H1 (cell line): ENCODE results near the gene SMPD2. TPM values are rescaled to one million over a fixed set of nuclear protein-coding genes. Genes with fewer than 3 reads are reported as not detected.

Experiments used
- CTCF ChIA-PET: fragments of 300-600 bp; sonication (Branson Sonifier 250); formaldehyde crosslinking; loops from one replicate; lab custom pipeline; 2021; ENCODE audit not compliant: partially characterized antibody; lab: Charles Lee
- POLR2A ChIA-PET: fragments of 300-600 bp; sonication (Branson Sonifier 250); formaldehyde crosslinking; loops from one replicate; lab custom pipeline; 2021; ENCODE audit warnings: inconsistent platforms; ENCODE audit not compliant: partially characterized antibody; lab: Charles Lee
- DNase-seq, 2 experiments: peaks; one replicate each; pipeline versions ENCODE4 v3.0.0 to v3.0.0-alpha.2; 2010 to 2022; ENCODE audit warnings: low spot score in 2 of 2, low read depth in 1 of 2, mixed read lengths in 1 of 2
- FAIRE-seq: peaks from 2 replicates; lab custom pipeline; 2011; peaks lifted over from hg19 to GRCh38; lab: Jason Lieb, UNC
- H2AFZ ChIP-seq: 2 replicates; pipeline ENCODE4 v1.8.1; 2012; ENCODE audit warnings: low read length, inconsistent platforms
- H2AK5ac ChIP-seq: 2 replicates; pipeline ENCODE4 v1.6.1; 2013; ENCODE audit warnings: low read depth, low read length
- H2BK120ac ChIP-seq: replicated peaks from 2 replicates; pipeline ENCODE3; 2013; ENCODE audit warnings: low read depth, low read length, inconsistent platforms
- H2BK12ac ChIP-seq: 2 replicates; pipeline ENCODE4 v1.6.1; 2013; ENCODE audit warnings: low read depth, low read length
- H2BK15ac ChIP-seq: 2 replicates; pipeline ENCODE4 v1.6.1; 2013; ENCODE audit warnings: low read length
- H2BK20ac ChIP-seq: 2 replicates; pipeline ENCODE4 v1.6.1; 2013; ENCODE audit warnings: low read length
- H2BK5ac ChIP-seq: 2 replicates; pipeline ENCODE4 v1.6.1; 2013; ENCODE audit warnings: low read depth, low read length
- H3K14ac ChIP-seq: 2 replicates; pipeline ENCODE4 v1.6.1; 2013; ENCODE audit warnings: inconsistent platforms; ENCODE audit not compliant: insufficient read length
- H3K18ac ChIP-seq: 2 replicates; pipeline ENCODE4 v1.6.1; 2013; ENCODE audit warnings: low read length; ENCODE audit errors: extremely low read depth
- H3K23ac ChIP-seq: 2 replicates; pipeline ENCODE4 v1.6.1; 2013; ENCODE audit warnings: inconsistent platforms; ENCODE audit not compliant: insufficient read length
- H3K23me2 ChIP-seq: 2 replicates; pipeline ENCODE4 v1.6.1; 2013; ENCODE audit warnings: low read depth, low read length
- H3K27ac ChIP-seq: 2 replicates; pipeline ENCODE4 v1.6.1; 2011; ENCODE audit warnings: low read depth, low read length, inconsistent platforms
- H3K27me3 ChIP-seq, 4 experiments: replicated peaks in 1 of 4; 1 replicate in 1 of 4; 2 replicates in 3 of 4; pipeline versions ENCODE4 v1.6.1 to v1.8.1; 2011 to 2013; ENCODE audit warnings: low read length in 3 of 4, mild to moderate bottlenecking in 3 of 4, inconsistent platforms in 2 of 4, mixed read lengths in 2 of 4, moderate library complexity in 1 of 4; ENCODE audit not compliant: control insufficient read depth in 3 of 4, insufficient read depth in 3 of 4; ENCODE audit errors: extremely low read depth in 1 of 4
- H3K36me3 ChIP-seq, 4 experiments: 2 replicates each; pipeline versions ENCODE4 v1.6.1 to v1.8.1; 2011 to 2013; ENCODE audit warnings: mild to moderate bottlenecking in 4 of 4, low read length in 3 of 4, moderate library complexity in 2 of 4, control low read depth in 1 of 4, inconsistent platforms in 1 of 4; ENCODE audit not compliant: insufficient read depth in 4 of 4, control insufficient read depth in 2 of 4
- H3K4ac ChIP-seq: replicated peaks from 2 replicates; pipeline ENCODE3; 2013; ENCODE audit warnings: low read length, low read depth, mixed read lengths, inconsistent platforms; ENCODE audit not compliant: insufficient read length
- H3K4me1 ChIP-seq, 4 experiments: replicated peaks in 1 of 4; 1 replicate in 1 of 4; 2 replicates in 3 of 4; pipeline versions ENCODE4 v1.6.1 to v1.8.1; 2011 to 2013; ENCODE audit warnings: low read length in 3 of 4, inconsistent platforms in 2 of 4, mixed read lengths in 1 of 4; ENCODE audit not compliant: insufficient read depth in 4 of 4, control insufficient read depth in 3 of 4
- H3K4me2 ChIP-seq, 2 experiments: 2 replicates each; pipeline versions ENCODE4 v1.6.1 to v1.8.1; 2011 to 2013; ENCODE audit warnings: low read depth in 2 of 2, low read length in 2 of 2, control low read depth in 1 of 2, inconsistent platforms in 1 of 2, mild to moderate bottlenecking in 1 of 2; ENCODE audit not compliant: insufficient read depth in 1 of 2
- H3K4me3 ChIP-seq, 4 experiments: fragments of 200-600, 300-600 bp in 1 of 4; sonication (generic), shearing (Covaris generic), sonication (Bioruptor Twin) in 1 of 4; 2 replicates each; pipeline versions ENCODE4 v1.5.1 to v1.8.1; 2011 to 2016; ENCODE audit warnings: low read length in 4 of 4, low read depth in 3 of 4, control low read depth in 2 of 4, inconsistent platforms in 2 of 4, mild to moderate bottlenecking in 2 of 4, mixed read lengths in 1 of 4, moderate library complexity in 1 of 4; ENCODE audit not compliant: insufficient read depth in 2 of 4; ENCODE audit errors: extremely low read depth in 1 of 4
- H3K56ac ChIP-seq: replicated peaks from 2 replicates; pipeline ENCODE3; 2013; ENCODE audit warnings: low read depth, mild to moderate bottlenecking, mixed read lengths, low read length, inconsistent platforms; ENCODE audit not compliant: insufficient read length
- H3K79me1 ChIP-seq: 2 replicates; pipeline ENCODE4 v1.6.1; 2013; ENCODE audit warnings: low read depth, low read length, control low read depth
- H3K79me2 ChIP-seq, 2 experiments: 2 replicates each; pipeline versions ENCODE4 v1.6.1 to v1.8.1; 2012 to 2013; ENCODE audit warnings: low read length in 2 of 2, mild to moderate bottlenecking in 2 of 2, inconsistent platforms in 1 of 2; ENCODE audit not compliant: insufficient read depth in 2 of 2, control insufficient read depth in 1 of 2
- H3K9ac ChIP-seq, 4 experiments: replicated peaks in 1 of 4; 1 replicate in 1 of 4; 2 replicates in 3 of 4; pipeline versions ENCODE4 v1.6.1 to v1.8.1; 2011 to 2013; ENCODE audit warnings: low read depth in 3 of 4, low read length in 3 of 4, control low read depth in 2 of 4, mild to moderate bottlenecking in 2 of 4, moderate library complexity in 2 of 4, inconsistent platforms in 1 of 4; ENCODE audit errors: extremely low read depth in 1 of 4
- H3K9me3 ChIP-seq, 2 experiments: 2 replicates each; pipeline versions ENCODE4 v1.6.1 to v1.8.1; 2012 to 2013; ENCODE audit warnings: mild to moderate bottlenecking in 2 of 2, moderate library complexity in 2 of 2, control low read depth in 1 of 2, inconsistent platforms in 1 of 2, low read depth in 1 of 2, low read length in 1 of 2, mixed read lengths in 1 of 2; ENCODE audit not compliant: insufficient read depth in 2 of 2
- H4K20me1 ChIP-seq, 2 experiments: replicated peaks in 1 of 2; 2 replicates each; pipeline versions ENCODE3 to v1.8.1; 2011 to 2013; ENCODE audit warnings: inconsistent platforms in 2 of 2, low read length in 2 of 2, mild to moderate bottlenecking in 1 of 2; ENCODE audit not compliant: insufficient read depth in 2 of 2, control insufficient read depth in 1 of 2
- H4K5ac ChIP-seq: 2 replicates; pipeline ENCODE4 v1.6.1; 2013; ENCODE audit warnings: low read length, low read depth, mixed read lengths, inconsistent platforms; ENCODE audit not compliant: insufficient read length
- H4K8ac ChIP-seq: 2 replicates; pipeline ENCODE4 v1.8.0; 2013; ENCODE audit warnings: mild to moderate bottlenecking, moderate library complexity, low read length, inconsistent platforms; ENCODE audit not compliant: insufficient read depth; ENCODE audit errors: extremely low read depth
- H4K91ac ChIP-seq: replicated peaks from 2 replicates; pipeline ENCODE3; 2013; ENCODE audit warnings: low read length, mixed read lengths, inconsistent platforms; ENCODE audit not compliant: insufficient read length
- TBP ChIP-seq: IDR thresholded peaks from 2 replicates; pipeline ENCODE4 v1.6.1; 2011; ENCODE audit warnings: low read depth, low read length, improper control_type of control experiment
- TEAD4 ChIP-seq: IDR thresholded peaks from 2 replicates; pipeline ENCODE4 v1.6.1; 2012; ENCODE audit warnings: low read depth, low read length, inconsistent platforms, mixed read lengths
- whole genome bisulfite sequencing, 2 experiments: shearing (Covaris generic) in 1 of 2; methylation state at CpG; one replicate each; pipeline versions ENCODE4 v1.1.6 to v1.1.7; 2013 to 2015; ENCODE audit warnings: low lambda C conversion rate in 2 of 2, mixed read lengths in 2 of 2, inconsistent platforms in 1 of 2, low coverage in 1 of 2, missing lambda C conversion rate in 1 of 2; ENCODE audit not compliant: insufficient replicate concordance in 2 of 2, insufficient coverage in 1 of 2, insufficient read length in 1 of 2; ENCODE audit errors: extremely low coverage in 1 of 2, missing lambda C conversion rate in 1 of 2; 5-methylcytosine and 5-hydroxymethylcytosine counted together
- polyA plus RNA-seq, 7 experiments: library from polyadenylated mRNA; depleted of rRNA in 3 of 7; stranded (reverse) in 5 of 7; unstranded in 2 of 7; fragments of >200 nt in 5 of 7; fragments of 200-250 nt in 2 of 7; gene quantifications; 1 replicate in 5 of 7; 2 replicates in 1 of 7; 4 replicates in 1 of 7; pipeline versions ENCODE4 v1.2.1 to v1.2.3, GENCODE V29; 2011 to 2013; ENCODE audit warnings: missing spikeins in 2 of 7, mixed read lengths in 2 of 7
- total RNA-seq: library from RNA; stranded (reverse); fragmentation: NEBNext Ultra II Directional; extraction: Animal tissue kit (Norgen Biotek cat#: 25700); gene quantifications from 2 replicates; pipeline ENCODE4 v1.2.1, GENCODE V29; 2021

Gene SMPD2
- total and polyA plus RNA-seq, 2 of the 8 experiments (the other 6 are each of a cell fraction or from before 2014, with no cell fraction given), result 11.5 to 17.2 TPM

DNA sequence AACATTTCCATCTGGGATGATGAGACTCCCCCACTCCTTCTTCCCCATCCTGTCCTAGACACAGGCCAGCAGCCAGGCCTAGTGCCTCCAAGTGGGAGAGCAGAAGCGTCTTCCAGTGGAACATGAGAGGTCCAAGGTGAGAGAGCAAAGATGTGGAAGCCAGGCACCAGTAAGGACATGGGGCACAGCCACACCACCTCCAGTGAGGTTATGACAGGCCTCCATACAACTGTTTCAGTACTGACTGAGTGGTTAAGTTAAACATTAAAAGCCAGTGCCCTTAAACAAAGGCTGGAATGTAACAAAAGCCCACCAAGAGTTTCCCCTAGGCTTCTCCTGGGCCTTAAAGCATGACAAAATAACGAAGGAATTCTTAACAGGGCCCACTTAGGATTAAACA lies 37.2 kb downstream of the SMPD2 start:
- Histone ChIP-seq H3K23me2 (0 out of 2 replicates have a peak, but pooled peaks cover 5% of the 10 kb centered on the region), H3K4me2 (peak overlapping the region; percentile 34 to 72; a peak in 3 of 4 replicates), H3K79me1 (peaks cover 13% of the 10 kb centered on the region), H3K56ac (no peak overlapping the region), H2BK12ac (no peak overlapping the region), H3K18ac (no peak overlapping the region), H2BK15ac (no peak overlapping the region), H3K4ac (no peak overlapping the region), H4K20me1 (peaks cover 4 to 21% of the 10 kb centered on the region in 2 experiments), H3K14ac (no peak overlapping the region), H2AK5ac (no peak overlapping the region; the same call in 1 of the 2 replicates), H3K9ac (no peak overlapping the region; a peak in 1 of 7 replicates), H3K23ac (no peak overlapping the region), H4K91ac (no peak overlapping the region), H3K36me3 (peaks cover 15 to 76% (median 51%) of the 10 kb centered on the region in 4 experiments), H3K9me3 (no peaks in the 10 kb centered on the region), H3K27ac (no peak overlapping the region; the same call in 1 of the 2 replicates), H2BK5ac (no peak overlapping the region), H3K4me3 (peak overlapping the region in 2 of 4 experiments; percentile 6 to 48; a peak in 3 of 8 replicates), H2BK120ac (no peak overlapping the region), H3K79me2 (peaks cover 20 to 76% of the 10 kb centered on the region in 2 experiments), H2AFZ (no peak overlapping the region), H4K8ac (no peak overlapping the region), H4K5ac (no peak overlapping the region), H2BK20ac (no peak overlapping the region), H3K27me3 (no peaks in the 10 kb centered on the region), H3K4me1 (peaks cover 2 to 15% (median 3%) of the 10 kb centered on the region in 4 experiments; a peak in 4 of 7 replicates)
- POLR2A ChIA-PET, result interaction anchor here (1.6 kb wide), 1 partner anchor 20 kb away, joined by 7 read pairs; no protein-coding TSS in a partner anchor
- TF ChIP-seq TEAD4 (0 out of 2 replicates have a peak, but pooled peaks have one; percentile 24), TBP (no peak)
- 76% methylated on average over 2 of the region's 2 CpGs; no CpG with 5 or more reads in 1 of the 2 experiments for WGBS, 2 experiments
- no peak for DNase-seq
- CTCF ChIA-PET, result no interaction called here
- FAIRE-seq, result no peak
